KMS-11 (cell line): ENCODE data around the gene METAP1.

ENCODE experiments used
- H2AFZ ChIP-seq: fragments of 200-600 bp; sonication (generic); 2 replicates; pipeline ENCODE4 v1.6.1; 2016; ENCODE audit warnings: antibody characterized with exemption, mixed run types, low read depth
- H3K27ac ChIP-seq: fragments of 200-600 bp; sonication (generic); 2 replicates; pipeline ENCODE4 v1.6.1; 2016; ENCODE audit warnings: mild to moderate bottlenecking, mixed run types
- H3K27me3 ChIP-seq: fragments of 200-600 bp; sonication (generic); 2 replicates; pipeline ENCODE4 v1.6.1; 2017; ENCODE audit warnings: mild to moderate bottlenecking, low read depth, mixed run types, moderate library complexity; ENCODE audit not compliant: insufficient read depth
- H3K36me3 ChIP-seq: fragments of 200-600 bp; sonication (generic); 2 replicates; pipeline ENCODE4 v1.6.1; 2017; ENCODE audit warnings: mild to moderate bottlenecking, mixed run types; ENCODE audit not compliant: insufficient read depth
- H3K4me1 ChIP-seq: fragments of 200-600 bp; sonication (generic); 2 replicates; pipeline ENCODE4 v1.6.1; 2016; ENCODE audit warnings: mild to moderate bottlenecking, low read depth, mixed run types; ENCODE audit not compliant: poor library complexity, severe bottlenecking
- H3K4me2 ChIP-seq: fragments of 200-600 bp; sonication (generic); 2 replicates; pipeline ENCODE4 v1.7.0; 2016; ENCODE audit warnings: mild to moderate bottlenecking, mixed run types
- H3K4me3 ChIP-seq: fragments of 200-600 bp; sonication (generic); IDR thresholded peaks from 2 replicates; pipeline ENCODE4 v1.6.1; 2017; ENCODE audit warnings: low read depth, low read length, mixed read lengths; ENCODE audit not compliant: insufficient read depth
- H3K79me2 ChIP-seq: fragments of 200-600 bp; sonication (generic); 2 replicates; pipeline ENCODE4 v1.6.1; 2016; ENCODE audit warnings: low read depth, mixed run types; ENCODE audit not compliant: insufficient read depth
- H3K9ac ChIP-seq: fragments of 200-600 bp; sonication (generic); 2 replicates; pipeline ENCODE4 v1.6.1; 2016; ENCODE audit warnings: mild to moderate bottlenecking, mixed run types
- H4K20me1 ChIP-seq: fragments of 200-600 bp; sonication (generic); 2 replicates; pipeline ENCODE4 v1.6.1; 2016; ENCODE audit warnings: mild to moderate bottlenecking, mixed run types; ENCODE audit not compliant: insufficient read depth
- TF ChIP-seq, protein P1 (sequence below): fragments of 200-600 bp; sonication (generic); conservative IDR thresholded peaks from 2 replicates; pipeline ENCODE4 v1.6.1; 2017; ENCODE audit warnings: low read depth, mild to moderate bottlenecking, antibody characterized with exemption, low read length, moderate library complexity, mixed read lengths

METAP1 gene

DNA sequence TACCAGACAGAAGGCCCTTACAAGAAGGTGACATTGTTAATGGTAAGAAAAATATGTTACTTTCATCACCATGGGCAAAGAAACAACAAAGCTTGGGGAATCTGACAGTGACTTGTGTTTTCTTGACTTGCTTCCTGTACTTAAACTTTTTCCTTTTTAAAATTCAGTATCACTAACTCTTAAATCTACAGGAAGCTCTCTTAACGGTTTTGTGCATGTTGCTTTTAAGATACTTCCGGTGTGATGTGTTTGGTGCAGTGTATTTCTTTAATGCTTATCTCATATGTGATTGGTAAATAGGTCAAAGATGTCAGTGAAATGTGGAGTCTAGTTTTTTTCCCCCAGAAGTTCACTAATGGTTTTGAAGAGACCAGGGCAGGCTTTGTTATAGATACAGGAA is 47.8 kb downstream of the METAP1 start:
- no peak overlapping the region for H3K9ac ChIP-seq
- no peaks in the 10 kb centered on the region for H3K36me3 ChIP-seq
- no peak overlapping the region for H3K4me3 ChIP-seq
- TF ChIP-seq, protein P1, sequence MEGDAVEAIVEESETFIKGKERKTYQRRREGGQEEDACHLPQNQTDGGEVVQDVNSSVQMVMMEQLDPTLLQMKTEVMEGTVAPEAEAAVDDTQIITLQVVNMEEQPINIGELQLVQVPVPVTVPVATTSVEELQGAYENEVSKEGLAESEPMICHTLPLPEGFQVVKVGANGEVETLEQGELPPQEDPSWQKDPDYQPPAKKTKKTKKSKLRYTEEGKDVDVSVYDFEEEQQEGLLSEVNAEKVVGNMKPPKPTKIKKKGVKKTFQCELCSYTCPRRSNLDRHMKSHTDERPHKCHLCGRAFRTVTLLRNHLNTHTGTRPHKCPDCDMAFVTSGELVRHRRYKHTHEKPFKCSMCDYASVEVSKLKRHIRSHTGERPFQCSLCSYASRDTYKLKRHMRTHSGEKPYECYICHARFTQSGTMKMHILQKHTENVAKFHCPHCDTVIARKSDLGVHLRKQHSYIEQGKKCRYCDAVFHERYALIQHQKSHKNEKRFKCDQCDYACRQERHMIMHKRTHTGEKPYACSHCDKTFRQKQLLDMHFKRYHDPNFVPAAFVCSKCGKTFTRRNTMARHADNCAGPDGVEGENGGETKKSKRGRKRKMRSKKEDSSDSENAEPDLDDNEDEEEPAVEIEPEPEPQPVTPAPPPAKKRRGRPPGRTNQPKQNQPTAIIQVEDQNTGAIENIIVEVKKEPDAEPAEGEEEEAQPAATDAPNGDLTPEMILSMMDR = no peak
- H2AFZ ChIP-seq = no peak overlapping the region
- H3K4me2 ChIP-seq = no peak overlapping the region
- H3K27ac ChIP-seq = no peak overlapping the region
- H4K20me1 ChIP-seq = no peaks in the 10 kb centered on the region
- no peaks in the 10 kb centered on the region for H3K79me2 ChIP-seq
- H3K4me1 ChIP-seq = no peaks in the 10 kb centered on the region
- H3K27me3 ChIP-seq = no peaks in the 10 kb centered on the region

DNA sequence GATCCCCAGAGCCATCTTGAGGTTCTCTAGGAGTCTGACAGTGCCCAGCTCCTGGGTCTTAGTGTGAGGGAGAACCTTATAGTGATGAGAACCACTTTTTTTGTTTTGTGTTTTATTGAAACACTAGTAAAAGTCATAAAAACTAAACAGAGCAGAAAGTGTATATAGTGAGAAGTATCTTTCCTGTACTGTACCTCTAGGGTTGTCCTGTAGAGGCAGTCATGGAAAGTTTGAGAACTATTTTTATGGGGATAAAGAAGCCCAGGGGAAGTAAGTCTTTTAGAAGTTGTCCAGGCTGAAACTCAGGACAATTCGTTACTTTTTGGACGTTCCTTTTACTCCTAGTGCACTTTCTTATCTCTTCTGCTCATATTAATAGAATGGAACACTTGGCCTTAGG is 52.2 kb downstream of the METAP1 start:
- Histone ChIP-seq H3K9ac (no peak overlapping the region), H3K36me3 (peaks cover 13% of the 10 kb centered on the region; the same call in 1 of the 2 replicates), H3K27ac (no peak overlapping the region), H3K4me3 (no peak overlapping the region), H4K20me1 (no peaks in the 10 kb centered on the region), H3K4me1 (no peaks in the 10 kb centered on the region), H3K79me2 (no peaks in the 10 kb centered on the region), H3K4me2 (no peak overlapping the region), H3K27me3 (no peaks in the 10 kb centered on the region), H2AFZ (no peak overlapping the region)
- TF ChIP-seq, protein P1 = no peak

DNA sequence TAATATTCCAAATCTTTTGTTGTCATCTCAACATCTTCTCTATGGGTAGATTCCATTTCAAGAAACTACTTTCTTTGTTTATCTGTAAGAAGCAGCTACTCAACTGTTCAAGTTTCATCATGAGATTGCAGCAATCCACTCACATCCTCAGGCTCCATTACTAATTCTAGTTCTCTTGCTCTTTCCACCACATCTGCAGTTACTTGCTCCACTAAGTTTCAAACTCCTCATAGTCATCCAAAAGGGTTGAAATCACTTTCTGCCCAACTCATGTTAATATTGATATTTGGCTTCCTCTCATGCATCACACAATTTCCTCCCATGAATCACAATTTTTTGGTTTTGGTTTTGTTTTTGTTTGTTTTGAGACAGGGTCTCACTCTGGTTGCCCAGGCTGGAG is 57.4 kb downstream of the METAP1 start:
- Histone ChIP-seq H3K4me3 (no peak overlapping the region), H3K27ac (no peak overlapping the region), H4K20me1 (no peaks in the 10 kb centered on the region), H3K79me2 (no peaks in the 10 kb centered on the region), H2AFZ (no peak overlapping the region), H3K9ac (no peak overlapping the region), H3K4me1 (peaks cover 9% of the 10 kb centered on the region), H3K27me3 (no peaks in the 10 kb centered on the region), H3K36me3 (peaks cover 13% of the 10 kb centered on the region; the same call in 1 of the 2 replicates), H3K4me2 (no peak overlapping the region)
- TF ChIP-seq, protein P1 = no peak

DNA sequence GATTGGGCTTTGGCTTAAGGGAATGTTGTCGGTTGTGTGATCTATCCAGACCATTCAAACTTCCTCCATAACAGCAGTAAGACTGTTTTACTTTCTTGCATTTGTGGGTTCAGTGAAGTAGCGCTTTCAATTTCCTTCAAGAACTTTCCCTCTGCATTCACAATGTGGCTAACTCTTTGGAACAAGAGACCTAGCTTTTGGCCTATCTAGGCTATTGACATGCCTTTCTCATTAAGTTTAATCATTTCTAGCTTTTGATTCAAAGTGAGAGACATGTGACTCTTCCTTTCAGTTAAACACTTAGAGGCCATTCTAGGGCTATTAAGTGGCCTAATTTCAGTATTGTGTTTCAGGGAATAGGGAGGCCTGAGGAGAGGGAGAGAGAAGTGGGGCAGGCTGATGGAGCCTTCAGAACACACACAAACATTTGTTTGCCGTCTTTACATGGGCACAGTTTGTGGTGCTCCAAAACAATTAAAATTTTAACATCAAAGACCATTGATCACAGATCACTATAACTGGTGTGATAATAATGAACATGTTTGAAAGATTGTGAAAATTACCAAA is 59.0 kb downstream of the METAP1 start:
- Histone ChIP-seq H4K20me1 (no peaks in the 10 kb centered on the region), H3K27me3 (no peaks in the 10 kb centered on the region), H3K4me3 (no peak overlapping the region), H3K79me2 (no peaks in the 10 kb centered on the region), H2AFZ (no peak overlapping the region), H3K4me2 (no peak overlapping the region), H3K36me3 (peaks cover 13% of the 10 kb centered on the region; the same call in 1 of the 2 replicates), H3K27ac (no peak overlapping the region), H3K9ac (no peak overlapping the region), H3K4me1 (peaks cover 9% of the 10 kb centered on the region)
- TF ChIP-seq, protein P1 = no peak
